HG02588 (cell line): ENCODE results near the gene PRTG.
"Not testable (repeated sequence)": the region's sequence is repeated elsewhere in the genome, so short reads cannot be mapped to it uniquely, and the experiment has no call there.

Experiments
- ATAC-seq: cut with Tn5 transposase; IDR thresholded peaks from one replicate; pipeline ENCODE4 v1.9.1; 2021; ENCODE audit warnings: mild to moderate bottlenecking, moderate library complexity; ENCODE audit not compliant: unreplicated experiment

PRTG gene

DNA sequence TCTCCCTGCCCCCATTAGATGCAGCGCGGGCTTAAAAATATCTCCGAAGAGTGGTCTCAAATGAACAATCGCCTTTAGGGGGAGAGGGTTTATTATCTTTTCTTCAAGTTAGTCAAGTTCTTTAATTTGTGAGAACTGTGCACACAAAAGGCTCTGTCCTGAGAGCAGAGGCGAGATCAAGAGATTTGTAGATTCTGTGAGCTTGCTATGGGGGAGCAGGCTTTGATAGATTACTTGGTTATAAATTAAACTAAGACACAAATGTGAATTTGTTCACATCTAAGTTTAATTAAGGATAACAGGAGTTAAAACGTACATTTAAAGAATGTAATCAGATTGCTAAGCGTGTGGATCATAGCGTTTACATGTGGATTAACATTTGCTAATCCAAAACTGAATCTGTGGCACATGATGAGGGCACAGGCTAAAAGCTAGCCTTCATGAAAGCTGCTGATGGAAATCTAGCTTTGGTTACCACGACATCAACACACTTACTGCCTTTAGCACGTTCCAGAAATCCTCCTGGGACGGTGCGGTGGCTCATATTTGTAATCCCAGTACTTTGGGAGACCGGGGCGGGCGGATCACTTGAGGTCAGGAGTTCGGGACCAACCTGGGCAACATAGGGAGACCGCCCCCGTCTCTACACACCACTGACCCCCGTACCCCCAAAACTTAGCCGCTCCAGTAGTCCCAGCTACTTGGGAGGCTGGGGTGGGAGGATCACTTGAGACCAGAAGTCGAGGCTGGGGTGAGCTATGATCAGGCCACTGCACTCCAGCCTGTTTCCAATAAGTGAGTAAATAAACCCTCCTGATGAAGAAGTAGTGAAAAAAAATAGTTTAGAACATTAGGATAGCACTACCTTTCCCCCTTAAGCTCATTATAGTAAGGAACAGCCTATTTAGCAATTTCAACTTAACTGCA lies 1.0 kb upstream of the PRTG start:
- ATAC-seq: no peak

- ATAC-seq: no peak
These were observed 440 bp downstream of the PRTG start for GRCh38 chr15:55742498-55742926.

- no peak for ATAC-seq
These were observed 987 bp downstream of the PRTG start for GRCh38 chr15:55741833-55742497.

- ATAC-seq: no peak
These were observed 1.7 kb downstream of the PRTG start for GRCh38 chr15:55740981-55741832.

DNA sequence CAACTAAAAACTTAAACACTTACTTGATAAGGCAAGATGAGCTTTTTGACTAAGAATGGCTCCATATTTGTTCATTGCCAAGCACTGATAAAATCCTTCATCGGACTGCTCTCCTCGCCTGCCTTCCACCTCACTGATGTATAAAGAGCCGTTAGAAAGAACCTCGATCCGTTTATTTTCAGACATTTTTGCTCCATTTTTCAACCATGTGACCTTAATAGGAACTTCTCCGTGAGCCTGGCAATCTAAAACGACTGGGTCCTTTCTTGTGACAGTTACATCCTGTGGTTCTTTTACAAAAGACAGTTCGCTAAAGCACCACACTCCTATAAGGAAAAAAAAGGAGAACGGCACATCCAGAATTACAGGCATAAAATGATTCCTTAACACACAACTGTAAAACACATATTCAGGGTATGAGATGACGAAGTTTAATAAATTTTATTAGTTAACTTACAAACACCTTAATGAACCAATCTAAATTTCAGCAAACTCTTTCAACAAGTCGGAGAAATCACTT lies 2.5 kb downstream of the PRTG start:
- no peak for ATAC-seq

DNA sequence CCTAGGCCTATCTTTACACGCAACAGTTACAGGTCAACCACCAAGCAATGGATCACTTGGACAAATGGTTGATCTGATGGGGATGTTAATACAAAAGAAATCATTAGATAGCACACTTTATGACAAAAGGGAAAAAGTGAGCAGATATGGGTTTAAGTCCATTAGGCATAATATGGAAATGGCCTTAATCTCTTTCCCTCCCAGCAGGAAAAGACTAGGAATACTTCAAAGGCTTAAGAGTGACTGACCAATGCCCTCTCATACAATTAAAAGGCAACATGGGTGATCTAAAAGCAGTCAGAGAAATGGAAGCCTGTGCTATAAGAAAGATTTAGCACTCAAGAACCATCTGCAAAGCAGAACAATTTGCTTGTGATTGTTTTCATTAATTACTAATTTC lies 3.3 kb downstream of the PRTG start:
- ATAC-seq: no peak

- no peak for ATAC-seq
These were observed 4.2 kb downstream of the PRTG start for GRCh38 chr15:55738715-55739114.

GRCh38 chr15:55737373-55737772 lies 5.6 kb downstream of the PRTG start:
- ATAC-seq: no peak

DNA sequence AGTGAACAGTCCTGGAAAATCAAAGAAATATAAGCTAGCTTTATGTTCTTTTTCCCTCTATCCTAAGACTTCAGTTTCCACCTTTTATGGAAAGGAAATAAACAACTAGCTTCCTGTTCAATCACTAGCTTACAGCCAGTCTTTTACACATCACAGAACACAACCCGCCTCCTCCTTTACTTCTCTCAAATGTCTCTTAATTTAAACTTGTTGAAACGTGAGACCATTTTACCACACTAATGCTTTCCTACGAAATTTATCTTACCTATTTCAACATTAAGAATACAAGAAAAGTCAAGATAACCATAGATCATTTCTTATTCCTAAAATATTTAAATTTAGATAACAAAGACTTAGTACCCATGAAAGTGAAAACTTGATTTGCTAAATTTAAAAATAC lies 6.2 kb downstream of the PRTG start:
- ATAC-seq: no peak

DNA sequence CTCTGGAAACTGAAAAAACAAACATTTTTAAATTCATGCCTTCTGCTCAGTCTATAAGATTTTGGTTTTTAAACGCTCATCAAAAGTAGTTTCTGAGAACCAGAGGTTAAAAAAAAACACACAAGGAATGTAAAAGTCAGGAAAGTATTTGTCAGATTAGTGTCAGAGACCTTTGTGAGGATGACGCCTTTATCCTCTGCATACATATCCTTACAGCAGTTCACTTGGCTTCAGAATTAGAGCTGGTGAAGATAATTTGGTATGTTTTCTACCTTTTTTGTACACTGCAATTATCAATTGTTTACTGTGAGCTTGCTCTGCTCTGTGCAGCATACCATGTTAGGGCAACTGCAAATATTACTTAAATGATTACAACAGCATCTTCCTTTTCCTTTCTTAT lies 8.3 kb downstream of the PRTG start:
- ATAC-seq: no peak

GRCh38 chr15:55733461-55733860 lies 9.5 kb downstream of the PRTG start:
- ATAC-seq: not testable (repeated sequence)

DNA sequence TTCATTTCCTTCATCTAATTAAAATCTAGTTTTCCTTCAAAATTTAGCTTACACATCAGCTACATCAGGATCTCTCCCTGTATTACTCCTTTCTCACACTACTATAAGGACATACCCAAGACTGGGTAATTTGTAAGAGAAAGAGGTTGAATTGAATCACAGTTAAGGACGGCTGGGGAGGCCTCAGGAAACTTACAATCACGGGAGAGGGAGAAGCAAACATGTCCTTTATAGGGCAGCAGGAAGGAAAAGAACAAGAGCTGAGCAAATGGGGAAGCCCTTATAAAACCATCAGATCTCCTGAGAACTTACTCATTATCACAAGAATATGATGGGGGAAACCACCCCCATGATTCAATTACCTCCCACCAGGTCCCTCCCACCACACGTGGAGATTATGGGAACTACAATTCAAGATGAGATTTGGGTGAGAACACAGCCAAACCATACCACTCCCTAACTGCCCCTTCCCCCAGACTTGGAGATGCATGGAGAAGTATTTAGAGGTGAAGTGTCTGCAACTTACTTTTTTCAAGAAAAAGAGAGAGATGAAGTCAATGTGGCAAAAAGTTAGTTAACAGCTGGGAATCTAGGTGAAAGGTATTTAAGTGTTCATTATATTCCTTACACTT lies 21.3 kb downstream of the PRTG start:
- no peak for ATAC-seq

GRCh38 chr15:55715355-55716076 lies 27.4 kb downstream of the PRTG start:
- no peak for ATAC-seq

DNA sequence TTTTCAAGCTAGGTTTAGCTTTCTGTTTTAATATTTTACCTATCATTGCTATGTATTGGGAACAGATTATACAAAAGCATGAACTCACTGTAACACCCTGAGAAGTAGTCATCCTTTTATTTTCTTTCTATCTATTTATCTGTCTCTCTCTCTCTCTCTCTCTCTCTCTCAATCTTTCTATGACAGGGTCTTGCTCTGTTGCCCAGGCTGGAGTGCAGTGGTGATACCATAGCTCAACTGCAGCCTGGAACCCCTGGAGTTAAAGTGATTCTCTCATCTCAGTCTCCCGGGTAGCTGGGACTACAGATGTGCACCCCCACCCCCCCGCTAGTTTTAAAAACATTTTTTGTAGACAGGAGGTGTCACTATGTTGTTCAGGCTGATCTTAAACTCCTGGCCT lies 28.9 kb downstream of the PRTG start:
- ATAC-seq: no peak

DNA sequence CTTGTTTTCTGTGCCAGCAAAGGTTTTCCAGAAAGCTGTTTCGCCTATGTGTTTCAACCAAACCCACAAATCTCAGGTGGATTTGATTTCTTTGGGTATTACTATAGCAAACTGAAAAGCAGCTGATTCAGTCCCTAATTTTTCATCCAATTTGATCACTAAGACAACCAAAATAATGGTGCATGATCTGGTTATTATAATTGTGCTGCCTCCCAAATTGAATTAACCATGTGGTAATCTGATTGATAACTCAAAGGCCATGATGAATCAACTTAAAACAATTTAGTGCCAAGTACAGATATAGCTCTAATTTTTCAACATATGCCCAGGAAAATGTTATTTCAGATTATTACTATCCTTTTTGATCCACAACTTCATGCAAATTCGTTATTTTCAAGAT lies 30.6 kb downstream of the PRTG start:
- ATAC-seq: no peak

GRCh38 chr15:55710286-55710685 lies 32.7 kb downstream of the PRTG start:
- ATAC-seq: no peak

- no peak for ATAC-seq
These were observed 33.5 kb downstream of the PRTG start for GRCh38 chr15:55709458-55709857.

GRCh38 chr15:55708720-55709119 lies 34.2 kb downstream of the PRTG start:
- ATAC-seq: no peak

DNA sequence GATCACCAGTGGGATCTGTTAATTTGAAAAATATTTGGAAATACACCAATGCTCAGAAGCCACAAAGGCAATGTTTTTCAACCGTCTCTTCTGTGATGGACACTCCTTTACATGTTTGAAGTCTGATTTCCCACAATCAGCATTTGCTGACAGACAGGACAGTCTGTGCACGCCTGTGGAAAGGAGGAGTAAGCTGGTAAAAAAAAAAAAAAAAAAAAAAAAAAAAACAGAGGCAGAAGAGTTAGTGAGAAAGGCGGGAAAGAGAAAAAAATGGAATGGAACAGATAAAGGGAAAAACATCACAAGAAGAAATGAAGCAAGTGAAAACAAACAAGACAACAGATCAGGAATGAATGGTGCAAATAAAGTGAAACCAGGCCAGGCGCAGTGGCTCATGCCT lies 35.0 kb downstream of the PRTG start:
- no peak for ATAC-seq

DNA sequence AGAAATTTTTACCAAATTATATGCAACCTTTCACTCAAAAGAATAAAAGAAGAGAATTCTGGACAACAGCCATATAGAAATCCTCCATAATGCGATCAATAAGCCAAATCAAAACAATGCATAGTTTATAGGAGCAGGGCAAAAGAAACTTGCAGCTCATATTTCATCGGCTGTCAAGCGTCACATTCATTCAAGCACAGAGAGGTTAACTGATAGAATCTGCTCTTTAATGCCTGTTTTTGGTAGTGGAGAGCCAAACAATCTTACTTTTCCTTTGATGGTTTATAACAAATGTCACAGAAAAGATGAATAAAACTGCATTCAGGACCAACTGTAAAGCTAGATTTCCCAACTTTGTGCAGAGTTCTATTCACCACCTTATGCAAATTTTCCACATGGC lies 35.4 kb downstream of the PRTG start:
- ATAC-seq: no peak
